Activated CD8-positive, alpha-beta memory T cell treated with anti-CD3 and anti-CD28 coated beads for 36 hours (primary cell): Measurements from ENCODE around the gene KRT74. TPM values are rescaled to one million over a fixed set of nuclear protein-coding genes. Genes with fewer than 3 reads are reported as not detected.

Experiments
- CTCF ChIA-PET: fragments of 350-600 bp; sonication (Branson Sonifier 250); formaldehyde crosslinking; loops from one replicate; lab custom pipeline; 2021; ENCODE audit warnings: antibody characterized with exemption; lab: Charles Lee
- POLR2A ChIA-PET: fragments of 350-600 bp; sonication (Branson Sonifier 250); formaldehyde crosslinking; loops from one replicate; lab custom pipeline; 2021; ENCODE audit warnings: antibody characterized with exemption; lab: Charles Lee
- total RNA-seq, 2 experiments: library from RNA; stranded (reverse); gene quantifications; one replicate each; pipeline ENCODE4 v1.2.3, GENCODE V29; 2021

KRT74 gene
- total RNA-seq, 2 experiments from 2014 or later: not detected

DNA sequence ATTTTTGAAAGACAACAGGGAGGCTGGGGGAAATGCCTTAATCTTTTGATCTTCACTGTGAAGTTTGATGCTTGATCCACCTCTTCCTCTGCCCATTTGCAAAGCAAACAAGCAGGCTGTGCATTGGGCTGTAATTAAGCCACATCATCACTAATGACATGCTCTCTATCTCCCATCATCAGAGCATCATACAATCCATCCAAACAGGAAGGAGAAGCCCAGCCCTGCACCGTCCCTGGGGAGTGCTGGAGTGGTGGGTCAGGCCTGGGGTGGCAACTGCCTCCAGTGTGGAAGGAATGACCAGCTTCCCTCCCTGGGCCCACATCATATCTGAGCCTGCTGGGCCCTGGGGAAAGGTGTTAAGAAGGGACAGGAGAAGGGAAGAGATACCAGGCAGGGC is 6.9 kb upstream of the KRT74 start:
- ChIA-PET POLR2A (no interaction called here), CTCF (interaction anchor here (1.8 to 3.7 kb wide), 2 partner anchors 290 to 298 kb away, joined by 5 to 29 read pairs; no protein-coding TSS in a partner anchor)

DNA sequence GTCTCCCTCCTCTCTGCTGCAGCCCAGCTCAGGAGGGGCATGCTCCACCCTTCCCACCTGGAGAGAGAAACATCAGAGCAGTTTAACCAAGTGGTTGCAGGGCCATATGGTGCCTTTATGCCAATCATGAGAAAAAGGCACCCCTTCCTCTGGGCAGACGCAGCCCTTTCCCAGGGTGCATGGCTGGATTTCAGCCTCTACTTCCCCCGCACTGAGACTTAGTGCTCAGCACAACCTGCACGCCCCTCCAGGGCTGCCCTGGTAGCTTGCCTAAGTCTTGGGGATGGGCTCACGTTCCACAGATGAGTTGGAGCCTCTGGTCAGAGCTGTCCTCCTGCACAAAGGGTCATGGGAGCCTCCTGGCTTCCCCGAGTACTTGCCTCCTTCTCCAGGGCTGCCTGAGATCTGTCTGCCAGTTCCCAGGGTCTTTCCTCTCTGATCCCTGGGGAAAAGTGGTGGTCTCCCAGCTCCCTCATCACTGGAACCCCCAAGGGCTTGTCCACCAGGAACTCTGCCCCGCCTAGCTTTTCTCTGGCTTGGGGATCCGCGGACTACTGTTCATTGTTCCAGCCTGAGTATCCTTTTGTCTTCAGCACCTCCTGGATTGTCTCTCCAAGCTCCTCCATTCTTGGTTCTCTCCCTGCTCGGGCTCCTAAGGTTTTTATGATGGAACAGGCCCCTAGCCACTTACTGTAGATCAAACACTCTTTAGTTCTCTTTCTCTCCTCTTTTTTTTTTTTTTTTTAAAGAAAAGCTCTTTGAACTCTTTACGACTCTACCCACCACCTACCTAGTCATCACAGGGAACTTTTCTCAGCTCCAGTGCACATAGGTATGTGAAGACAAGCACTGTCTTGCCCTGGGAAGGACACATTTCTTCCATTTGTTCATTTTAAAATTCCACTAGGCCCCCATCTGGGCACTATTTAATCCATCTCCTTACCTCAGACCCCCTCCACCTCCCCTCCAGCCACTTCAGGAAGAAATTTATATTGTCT is 6.1 kb upstream of the KRT74 start:
- POLR2A ChIA-PET: no interaction called here

DNA sequence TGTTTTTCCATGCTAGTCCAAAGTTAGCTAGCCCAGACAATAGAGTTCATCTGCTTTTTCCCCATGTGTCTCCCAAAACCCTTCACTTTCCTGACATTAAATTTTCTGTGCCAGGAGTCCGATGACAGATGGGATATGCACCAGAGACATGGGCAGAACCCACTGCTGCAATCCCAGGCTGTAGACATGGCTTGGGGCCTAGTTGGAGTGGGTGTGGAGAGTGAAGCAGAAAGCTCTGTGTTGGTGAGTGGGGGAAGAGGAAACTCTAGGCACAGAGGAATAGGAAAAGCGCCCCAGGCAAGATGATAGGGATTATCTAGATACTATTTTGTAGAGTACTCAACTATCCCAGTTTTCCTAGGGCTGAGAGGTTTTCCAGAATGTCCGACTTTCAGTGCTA is 4.8 kb upstream of the KRT74 start:
- POLR2A ChIA-PET: no interaction called here
- CTCF ChIA-PET: interaction anchor here (0.6 to 2.0 kb wide), 6 partner anchors 9 to 301 kb away, joined by 3 to 6 read pairs (median 4); no protein-coding TSS in a partner anchor

More for the DNA sequence above, 6.1 kb upstream of the KRT74 start:
- CTCF ChIA-PET: interaction anchor here (0.8 to 2.0 kb wide), 3 partner anchors 8 to 305 kb away, joined by 3 to 4 read pairs (median 4); no protein-coding TSS in a partner anchor

DNA sequence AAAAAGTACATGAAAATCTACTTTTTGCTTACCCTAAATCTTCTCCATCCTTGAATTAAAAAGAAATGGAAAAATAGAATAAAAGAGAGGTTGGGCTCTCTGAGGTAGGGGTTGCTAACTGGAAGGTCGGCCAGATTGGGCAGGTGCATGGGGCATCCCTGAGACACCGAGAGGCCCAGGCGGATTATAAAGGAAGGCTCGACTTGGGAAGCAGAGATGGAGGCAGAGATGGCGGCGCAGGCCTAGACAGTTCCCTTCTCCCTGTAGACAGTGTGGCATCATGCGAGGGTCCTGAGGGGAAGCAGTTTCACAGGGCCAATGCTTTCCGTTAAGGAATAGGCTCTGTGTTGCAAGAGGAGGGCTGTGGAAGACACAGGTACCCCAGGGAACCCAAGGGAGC is 3.7 kb upstream of the KRT74 start:
- POLR2A ChIA-PET: no interaction called here

DNA sequence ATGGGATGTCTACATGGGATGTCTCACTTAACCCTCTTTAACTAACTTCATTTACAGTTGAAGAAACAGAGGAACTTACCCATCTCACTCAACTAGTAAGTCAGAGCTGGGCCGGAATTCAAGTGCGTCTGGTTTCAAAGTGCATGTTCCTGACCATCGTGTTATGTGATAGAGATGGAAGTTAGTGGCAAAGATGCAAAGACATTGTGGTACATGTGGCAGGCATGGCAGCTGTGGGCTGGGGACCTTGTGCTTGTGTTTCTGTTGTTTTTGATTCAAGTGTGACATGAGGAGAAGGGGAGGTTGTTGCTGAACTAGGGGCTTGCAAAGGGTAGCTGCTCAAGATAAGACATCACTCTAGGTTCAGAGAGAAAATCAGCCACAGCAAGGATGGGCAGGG is 2.3 kb upstream of the KRT74 start:
- ChIA-PET POLR2A (no interaction called here), CTCF (no interaction called here)

More for the DNA sequence above, 3.7 kb upstream of the KRT74 start:
- CTCF ChIA-PET: no interaction called here

GRCh38 chr12:52575256-52575655 is 1.6 kb upstream of the KRT74 start:
- ChIA-PET CTCF (no interaction called here), POLR2A (no interaction called here)

DNA sequence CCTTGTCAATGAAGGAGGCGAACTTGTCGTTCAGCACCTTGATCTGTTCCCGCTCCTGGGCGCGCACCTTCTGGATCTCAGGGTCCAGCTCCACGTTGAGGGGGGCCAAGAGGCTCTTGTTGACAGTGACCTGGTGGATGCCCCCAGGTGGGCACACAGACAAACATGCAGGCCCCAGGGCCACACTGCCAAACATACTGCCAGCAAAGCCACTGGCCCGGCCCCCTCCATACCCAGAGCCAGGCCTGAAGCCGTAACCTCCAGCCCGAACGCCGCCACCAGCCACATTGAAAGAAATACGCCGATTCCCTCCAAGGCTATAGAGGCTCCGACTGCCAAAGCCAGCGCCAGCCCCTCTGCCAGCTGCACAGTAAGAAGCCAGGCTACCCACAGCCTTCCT is 337 bp downstream of the KRT74 start:
- ChIA-PET POLR2A (no interaction called here), CTCF (interaction anchor here (1.4 kb wide), 1 partner anchor 306 kb away, joined by 3 read pairs; no protein-coding TSS in a partner anchor)

DNA sequence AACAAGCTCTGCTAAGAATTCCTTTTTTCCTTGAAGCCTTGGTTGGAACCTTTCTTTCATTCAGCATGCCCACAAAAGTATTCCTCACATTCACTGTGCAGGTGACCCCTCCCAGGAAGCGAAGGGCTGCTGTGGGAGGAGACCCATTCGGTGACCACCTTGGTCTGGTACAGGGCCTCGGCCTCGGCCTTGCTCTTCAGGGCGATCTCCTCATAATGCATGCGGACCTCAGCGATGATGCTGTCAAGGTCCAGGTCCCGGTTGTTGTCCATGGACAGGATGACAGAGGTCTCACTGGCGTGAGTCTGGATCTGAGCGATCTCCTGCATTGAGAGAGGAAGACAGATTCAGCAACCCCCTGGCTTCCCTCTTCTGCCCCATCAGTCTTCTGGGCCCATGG is 3.1 kb downstream of the KRT74 start:
- CTCF ChIA-PET: interaction anchor here (0.6 kb wide), 1 partner anchor 308 kb away, joined by 3 read pairs; no protein-coding TSS in a partner anchor
- POLR2A ChIA-PET: no interaction called here

DNA sequence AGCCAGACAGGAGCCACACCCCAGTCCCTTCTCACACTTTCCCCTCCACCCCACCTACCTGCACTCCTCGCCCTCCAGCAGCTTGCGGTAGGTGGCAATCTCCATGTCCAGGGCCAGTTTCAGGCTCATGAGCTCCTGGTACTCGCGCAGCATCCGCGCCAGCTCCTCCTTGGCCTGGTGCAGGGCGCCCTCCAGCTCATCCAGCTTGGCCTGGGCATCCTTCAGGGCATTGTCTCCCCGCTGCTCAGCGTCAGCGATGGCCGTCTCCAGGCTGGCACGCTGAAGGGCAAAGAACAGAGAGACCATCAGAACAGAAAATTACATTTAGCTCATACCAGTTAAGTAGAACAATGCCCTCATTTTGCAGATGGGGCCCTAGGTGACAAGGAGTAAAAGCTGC is 5.5 kb downstream of the KRT74 start:
- ChIA-PET CTCF (no interaction called here), POLR2A (no interaction called here)

DNA sequence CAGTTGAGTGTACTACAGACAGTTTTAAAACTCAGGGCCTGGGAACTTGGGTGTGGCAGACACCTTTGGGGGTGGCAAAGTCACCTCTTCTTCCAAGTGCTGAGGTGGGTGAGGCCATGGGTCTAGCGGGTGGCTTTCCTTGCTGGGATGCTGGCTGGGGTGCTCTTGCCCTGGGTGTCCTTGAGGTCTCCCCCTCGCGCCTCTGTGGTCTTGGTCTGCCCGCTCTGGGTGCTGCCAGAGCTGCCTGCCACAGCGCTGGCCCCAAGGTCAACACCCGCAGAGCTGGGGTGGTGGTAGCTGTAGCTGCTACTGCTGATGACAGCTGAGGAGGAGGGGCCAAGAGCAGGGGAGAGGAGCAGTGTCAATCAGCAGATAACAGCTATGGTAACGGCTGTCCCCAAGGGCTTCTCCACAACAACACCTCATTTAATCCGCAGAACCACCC is 6.8 kb downstream of the KRT74 start:
- ChIA-PET POLR2A (no interaction called here), CTCF (no interaction called here)

- ChIA-PET POLR2A (no interaction called here), CTCF (interaction anchor here (1.3 kb wide), 1 partner anchor 306 kb away, joined by 3 read pairs; no protein-coding TSS in a partner anchor)
Observed at GRCh38 chr12:52564582-52564981, 9.1 kb downstream of the KRT74 start.

GRCh38 chr12:52561880-52562449 is 11.7 kb downstream of the KRT74 start:
- ChIA-PET CTCF (no interaction called here), POLR2A (no interaction called here)

GRCh38 chr12:52559979-52560378 is 13.7 kb downstream of the KRT74 start:
- POLR2A ChIA-PET: no interaction called here
- CTCF ChIA-PET: no interaction called here

DNA sequence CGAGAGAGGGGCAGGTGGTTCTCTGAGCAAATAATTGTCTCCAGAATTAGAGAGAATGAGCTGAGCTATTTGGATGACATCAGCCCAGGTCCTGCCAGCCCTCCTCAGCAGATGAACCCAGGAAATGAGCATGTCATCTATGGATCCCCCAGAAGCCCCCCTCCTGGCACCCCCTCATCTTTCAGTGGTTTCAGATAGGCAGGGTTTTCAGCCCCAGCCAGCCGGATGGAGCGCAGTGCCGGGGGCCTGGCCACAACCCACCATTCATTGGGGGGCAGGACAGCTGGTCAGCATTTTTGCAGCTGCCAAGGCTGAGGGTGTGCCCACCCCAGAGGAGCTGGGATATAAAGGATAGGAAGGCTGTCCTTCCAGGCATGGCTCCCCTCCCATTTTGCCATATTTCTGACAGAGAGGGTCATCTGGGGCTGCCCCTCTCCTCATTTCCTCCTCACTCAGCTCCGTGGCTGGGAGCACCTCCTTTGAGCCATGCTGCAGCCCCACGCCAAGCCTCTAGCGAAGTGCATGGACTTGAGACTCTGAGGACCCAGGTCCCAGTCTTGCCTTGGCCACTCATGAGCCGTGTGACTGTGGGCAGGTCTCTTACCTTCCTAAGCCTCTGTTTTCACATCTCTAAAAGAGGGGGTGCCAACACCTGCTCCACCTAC is 14.7 kb downstream of the KRT74 start:
- ChIA-PET CTCF (no interaction called here), POLR2A (no interaction called here)

GRCh38 chr12:52557476-52557875 is 16.2 kb downstream of the KRT74 start:
- ChIA-PET CTCF (no interaction called here), POLR2A (no interaction called here)

DNA sequence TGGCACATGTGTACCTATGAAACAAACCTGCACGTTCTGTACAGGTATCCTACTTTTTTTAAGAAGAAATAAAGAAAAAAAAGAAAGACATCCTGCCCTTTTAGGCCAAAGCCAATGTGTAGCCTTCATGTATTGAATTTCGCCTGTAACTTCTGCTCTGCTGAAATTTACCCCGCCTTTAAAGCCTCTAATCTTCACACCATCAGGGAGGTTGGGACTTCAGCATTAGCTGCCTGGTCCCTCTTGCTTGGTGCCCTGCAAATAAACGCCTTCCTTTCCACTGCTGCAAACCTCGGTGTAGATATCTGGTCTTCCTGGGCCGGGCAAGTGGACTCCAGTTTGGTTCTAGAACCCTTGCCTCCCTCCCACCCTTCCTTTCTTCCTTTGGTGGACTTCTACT is 18.1 kb downstream of the KRT74 start:
- ChIA-PET POLR2A (no interaction called here), CTCF (no interaction called here)

- POLR2A ChIA-PET: no interaction called here
- CTCF ChIA-PET: no interaction called here
Observed at GRCh38 chr12:52552681-52553195, 20.9 kb downstream of the KRT74 start, which contains the start of gene KRT71. KRT71 (minus strand) TSS chr12:52553145; CDS start chr12:52553077, 68 bp downstream.

DNA sequence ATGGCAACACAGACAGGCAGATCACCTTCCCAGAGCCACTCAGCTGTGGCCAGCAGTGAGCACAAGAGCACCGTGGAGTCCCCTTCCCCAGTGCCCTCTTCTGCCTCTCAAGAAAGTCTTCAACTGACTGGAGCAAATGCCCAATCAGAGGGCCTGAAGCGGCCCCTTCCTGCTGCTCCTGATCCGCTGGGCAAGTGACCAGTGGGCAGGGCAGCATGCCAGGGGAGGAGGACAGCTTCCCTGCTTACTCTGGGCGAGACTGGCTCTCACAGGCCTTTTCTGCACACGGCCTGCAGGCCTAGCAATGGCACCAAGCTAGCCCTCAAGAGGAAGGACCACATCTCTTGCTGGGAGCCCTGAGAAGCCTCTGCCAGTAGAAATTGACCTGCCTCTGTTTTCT is 21.6 kb downstream of the KRT74 start:
- CTCF ChIA-PET: no interaction called here
- POLR2A ChIA-PET: no interaction called here

DNA sequence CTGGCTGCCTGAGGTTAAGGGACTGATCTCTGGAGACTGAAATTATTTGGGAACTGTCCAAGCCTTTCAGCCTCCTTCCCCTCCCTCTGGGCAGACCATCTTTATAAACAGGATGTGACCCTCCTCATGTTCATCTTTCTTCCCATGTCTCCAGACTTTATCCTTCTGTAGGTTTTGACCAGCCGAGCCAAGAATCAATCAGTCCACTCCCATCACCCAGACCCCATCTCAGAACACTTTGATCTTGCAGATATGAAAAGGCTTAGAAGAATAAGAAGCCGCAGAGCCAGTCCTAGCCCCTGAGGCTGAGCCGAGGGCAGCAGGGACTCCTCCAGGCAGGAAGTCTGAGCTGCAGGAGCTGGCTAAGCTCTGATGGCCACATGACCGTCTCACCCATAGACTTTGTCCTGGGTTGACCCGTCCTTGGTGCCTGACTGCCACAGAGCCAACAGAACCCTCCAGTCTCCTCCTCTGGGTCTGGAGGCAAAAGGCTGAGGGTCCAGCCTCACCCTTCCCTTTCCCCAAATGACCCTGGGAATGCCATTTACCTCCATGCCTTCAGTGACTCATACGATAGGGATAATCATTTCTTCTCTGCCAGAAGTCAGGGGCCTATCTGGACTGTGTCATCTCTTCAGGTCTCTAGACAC is 22.3 kb downstream of the KRT74 start:
- POLR2A ChIA-PET: no interaction called here
- CTCF ChIA-PET: interaction anchor here (0.6 kb wide), 1 partner anchor 411 kb away, joined by 3 read pairs; no protein-coding TSS in a partner anchor
